CD4-positive, alpha-beta T cell treated with Interleukin-6 at 100 ng/mL for 8 hours (primary cell): ENCODE results near the gene PDE4D.

ENCODE experiments used
- DNase-seq: peaks from one replicate; pipeline ENCODE4 v3.0.0-alpha.2; 2020; ENCODE audit warnings: mixed read lengths, low spot score

PDE4D gene

GRCh38 chr5:59358005-59358861 is 535.3 kb downstream of the PDE4D start:
- no peak for DNase-seq

GRCh38 chr5:59357381-59357977 is 536.0 kb downstream of the PDE4D start:
- no peak for DNase-seq

GRCh38 chr5:59356813-59357380 is 536.6 kb downstream of the PDE4D start:
- DNase-seq, result no peak

- DNase-seq, result no peak
Observed at GRCh38 chr5:59354811-59355210, 538.7 kb downstream of the PDE4D start.

GRCh38 chr5:59354274-59354673 is 539.3 kb downstream of the PDE4D start:
- no peak for DNase-seq

- no peak for DNase-seq
Observed at GRCh38 chr5:59351076-59351794, 542.3 kb downstream of the PDE4D start.

- DNase-seq, result no peak
Observed at GRCh38 chr5:59348189-59348588, 545.3 kb downstream of the PDE4D start.

GRCh38 chr5:59346982-59347381 is 546.5 kb downstream of the PDE4D start:
- DNase-seq, result no peak

- no peak for DNase-seq
Observed at GRCh38 chr5:59346514-59346913, 547.0 kb downstream of the PDE4D start.

GRCh38 chr5:59342181-59342580 is 551.3 kb downstream of the PDE4D start:
- DNase-seq, result no peak

GRCh38 chr5:59341760-59342159 is 551.8 kb downstream of the PDE4D start:
- DNase-seq, result no peak

GRCh38 chr5:59341155-59341554 is 552.4 kb downstream of the PDE4D start:
- DNase-seq, result no peak

- no peak for DNase-seq
Observed at GRCh38 chr5:59340637-59341036, 552.9 kb downstream of the PDE4D start.

- DNase-seq, result no peak
Observed at GRCh38 chr5:59337240-59337639, 556.3 kb downstream of the PDE4D start.

GRCh38 chr5:59335544-59335943 is 558.0 kb downstream of the PDE4D start:
- DNase-seq, result no peak

- DNase-seq, result no peak
Observed at GRCh38 chr5:59333416-59333815, 560.1 kb downstream of the PDE4D start.

- no peak for DNase-seq
Observed at GRCh38 chr5:59332236-59332973, 561.1 kb downstream of the PDE4D start.

GRCh38 chr5:59330680-59331079 is 562.8 kb downstream of the PDE4D start:
- DNase-seq, result no peak

- DNase-seq, result no peak
Observed at GRCh38 chr5:59328709-59329296, 564.7 kb downstream of the PDE4D start.

- DNase-seq, result no peak
Observed at GRCh38 chr5:59327191-59327980, 566.1 kb downstream of the PDE4D start.

GRCh38 chr5:59326596-59326995 is 566.9 kb downstream of the PDE4D start:
- no peak for DNase-seq
